ENCODE results near the gene SLC7A1.

The SLC7A1 gene

GRCh38 chr13:29545988-29546387, 49.5 kb downstream of the SLC7A1 start:
- Histone ChIP-seq H3K36me3 (ENCODE audit: low read length) (peaks cover 5% of the 10 kb centered on the region; the same call in 1 of the 2 replicates), H3F3A (ENCODE audit: insufficient read depth) (0 out of 2 replicates have a peak, but pooled peaks cover 3% of the 10 kb centered on the region), H3K4me2 (ENCODE audit: low read depth, low read length, poor library complexity, severe bottlenecking) (no peak overlapping the region), H2AFZ (ENCODE audit: low read depth, low read length, severe bottlenecking) (no peak overlapping the region), H3K27ac (ENCODE audit: low read depth, low read length) (no peak overlapping the region), H3K4me3 (ENCODE audit: insufficient read depth, low read length, poor library complexity, severe bottlenecking) (no peak overlapping the region), H4K20me1 (ENCODE audit: low read depth, low read length) (peaks cover 28% of the 10 kb centered on the region; the same call in 1 of the 2 replicates), H3K9ac (ENCODE audit: low read length) (no peak overlapping the region), H3K27me3 (ENCODE audit: low read length) (no peaks in the 10 kb centered on the region), H3K9me2 (replicated peaks; ENCODE audit: insufficient read depth, low read length) (no peaks in the 10 kb centered on the region), H3K79me2 (ENCODE audit: insufficient read depth, low read length) (peaks cover 95% of the 10 kb centered on the region), H3K9me3 (ENCODE audit: insufficient read depth, low read length) (no peaks in the 10 kb centered on the region)
- TF ChIP-seq CTCF (IDR thresholded peaks at IDR 0.05; ENCODE audit: insufficient read depth, low read length, poor library complexity, severe bottlenecking) = no peak

- Histone ChIP-seq H3K9me2 (replicated peaks; ENCODE audit: insufficient read depth, low read length) (no peaks in the 10 kb centered on the region), H3K9me3 (ENCODE audit: insufficient read depth, low read length) (no peaks in the 10 kb centered on the region), H3K36me3 (ENCODE audit: low read length) (peaks cover 6% of the 10 kb centered on the region; the same call in 1 of the 2 replicates), H3K4me3 (ENCODE audit: insufficient read depth, low read length, poor library complexity, severe bottlenecking) (no peak overlapping the region), H3K27me3 (ENCODE audit: low read length) (no peaks in the 10 kb centered on the region), H4K20me1 (ENCODE audit: low read depth, low read length) (peaks cover 28% of the 10 kb centered on the region; the same call in 1 of the 2 replicates), H3K4me2 (ENCODE audit: low read depth, low read length, poor library complexity, severe bottlenecking) (no peak overlapping the region), H3K79me2 (ENCODE audit: insufficient read depth, low read length) (peaks cover 95% of the 10 kb centered on the region), H3K9ac (ENCODE audit: low read length) (no peak overlapping the region), H3F3A (ENCODE audit: insufficient read depth) (0 out of 2 replicates have a peak, but pooled peaks cover 3% of the 10 kb centered on the region), H3K27ac (ENCODE audit: low read depth, low read length) (no peak overlapping the region), H2AFZ (ENCODE audit: low read depth, low read length, severe bottlenecking) (no peak overlapping the region)
- TF ChIP-seq EZH2phosphoT487 (conservative IDR thresholded peaks at IDR 0.05; ENCODE audit: low read length) (no peak), CTCF (IDR thresholded peaks at IDR 0.05; ENCODE audit: insufficient read depth, low read length, poor library complexity, severe bottlenecking) (no peak)
Observed at GRCh38 chr13:29543230-29544215, 52.0 kb downstream of the SLC7A1 start.

GRCh38 chr13:29542381-29542780, 53.1 kb downstream of the SLC7A1 start:
- Histone ChIP-seq H3K9ac (ENCODE audit: low read length) (no peak overlapping the region), H3K27ac (ENCODE audit: low read depth, low read length) (no peak overlapping the region), H3K4me3 (ENCODE audit: insufficient read depth, low read length, poor library complexity, severe bottlenecking) (no peak overlapping the region), H4K20me1 (ENCODE audit: low read depth, low read length) (peaks cover 29% of the 10 kb centered on the region; the same call in 1 of the 2 replicates), H3K9me2 (replicated peaks; ENCODE audit: insufficient read depth, low read length) (no peaks in the 10 kb centered on the region), H2AFZ (ENCODE audit: low read depth, low read length, severe bottlenecking) (no peak overlapping the region), H3K9me3 (ENCODE audit: insufficient read depth, low read length) (no peaks in the 10 kb centered on the region), H3F3A (ENCODE audit: insufficient read depth) (0 out of 2 replicates have a peak, but pooled peaks cover 3% of the 10 kb centered on the region), H3K79me2 (ENCODE audit: insufficient read depth, low read length) (peaks cover 95% of the 10 kb centered on the region), H3K4me2 (ENCODE audit: low read depth, low read length, poor library complexity, severe bottlenecking) (no peak overlapping the region), H3K36me3 (ENCODE audit: low read length) (peaks cover 6% of the 10 kb centered on the region; the same call in 1 of the 2 replicates), H3K27me3 (ENCODE audit: low read length) (no peaks in the 10 kb centered on the region)
- no peak for TF ChIP-seq EZH2phosphoT487 (conservative IDR thresholded peaks at IDR 0.05; ENCODE audit: low read length)
- TF ChIP-seq CTCF (IDR thresholded peaks at IDR 0.05; ENCODE audit: insufficient read depth, low read length, poor library complexity, severe bottlenecking) = no peak
